Measurements from ENCODE around the gene TTC39C.
A peak's percentile ranks its signal among the peaks of the same experiment; 100 is the strongest.

The TTC39C gene

DNA sequence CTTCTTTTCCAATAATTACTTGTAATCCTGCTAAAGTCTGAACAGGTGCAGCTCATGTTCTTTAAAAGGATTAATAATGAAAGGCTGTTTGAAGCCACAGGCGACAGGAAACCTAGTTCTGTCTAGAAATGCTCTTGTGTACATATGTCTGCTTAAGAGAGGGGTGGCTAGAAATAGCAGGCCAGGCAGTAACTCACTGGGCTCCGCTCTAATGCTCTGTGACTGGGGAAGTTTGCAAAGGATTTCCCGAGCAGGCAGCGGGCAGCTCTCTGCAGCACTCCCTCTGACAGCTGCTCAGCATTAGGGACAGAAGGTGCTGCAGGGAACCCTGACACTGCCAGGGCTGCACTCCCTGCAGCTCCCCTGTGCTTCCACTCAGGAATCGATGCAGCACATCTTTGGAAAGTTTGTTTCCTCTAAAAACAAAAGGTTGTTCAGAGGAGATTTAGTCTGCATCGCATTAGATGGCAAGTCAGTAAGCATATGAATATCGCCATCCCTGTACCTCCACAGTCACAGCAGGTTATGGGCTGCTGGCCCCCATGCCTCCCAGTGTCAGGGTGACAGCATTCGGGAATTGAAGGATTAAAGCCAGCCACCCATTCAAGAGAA is 33.1 kb upstream of the TTC39C start:
- TF ChIP-seq, protein P1, sequence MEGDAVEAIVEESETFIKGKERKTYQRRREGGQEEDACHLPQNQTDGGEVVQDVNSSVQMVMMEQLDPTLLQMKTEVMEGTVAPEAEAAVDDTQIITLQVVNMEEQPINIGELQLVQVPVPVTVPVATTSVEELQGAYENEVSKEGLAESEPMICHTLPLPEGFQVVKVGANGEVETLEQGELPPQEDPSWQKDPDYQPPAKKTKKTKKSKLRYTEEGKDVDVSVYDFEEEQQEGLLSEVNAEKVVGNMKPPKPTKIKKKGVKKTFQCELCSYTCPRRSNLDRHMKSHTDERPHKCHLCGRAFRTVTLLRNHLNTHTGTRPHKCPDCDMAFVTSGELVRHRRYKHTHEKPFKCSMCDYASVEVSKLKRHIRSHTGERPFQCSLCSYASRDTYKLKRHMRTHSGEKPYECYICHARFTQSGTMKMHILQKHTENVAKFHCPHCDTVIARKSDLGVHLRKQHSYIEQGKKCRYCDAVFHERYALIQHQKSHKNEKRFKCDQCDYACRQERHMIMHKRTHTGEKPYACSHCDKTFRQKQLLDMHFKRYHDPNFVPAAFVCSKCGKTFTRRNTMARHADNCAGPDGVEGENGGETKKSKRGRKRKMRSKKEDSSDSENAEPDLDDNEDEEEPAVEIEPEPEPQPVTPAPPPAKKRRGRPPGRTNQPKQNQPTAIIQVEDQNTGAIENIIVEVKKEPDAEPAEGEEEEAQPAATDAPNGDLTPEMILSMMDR (IDR thresholded peaks at IDR 0.05; ENCODE audit: insufficient read depth, missing control alignments), result no peak
- FAIRE-seq, result peak; percentile 99
- peak; percentile 53 for DNase-seq (ENCODE audit: insufficient read length, low spot score)

DNA sequence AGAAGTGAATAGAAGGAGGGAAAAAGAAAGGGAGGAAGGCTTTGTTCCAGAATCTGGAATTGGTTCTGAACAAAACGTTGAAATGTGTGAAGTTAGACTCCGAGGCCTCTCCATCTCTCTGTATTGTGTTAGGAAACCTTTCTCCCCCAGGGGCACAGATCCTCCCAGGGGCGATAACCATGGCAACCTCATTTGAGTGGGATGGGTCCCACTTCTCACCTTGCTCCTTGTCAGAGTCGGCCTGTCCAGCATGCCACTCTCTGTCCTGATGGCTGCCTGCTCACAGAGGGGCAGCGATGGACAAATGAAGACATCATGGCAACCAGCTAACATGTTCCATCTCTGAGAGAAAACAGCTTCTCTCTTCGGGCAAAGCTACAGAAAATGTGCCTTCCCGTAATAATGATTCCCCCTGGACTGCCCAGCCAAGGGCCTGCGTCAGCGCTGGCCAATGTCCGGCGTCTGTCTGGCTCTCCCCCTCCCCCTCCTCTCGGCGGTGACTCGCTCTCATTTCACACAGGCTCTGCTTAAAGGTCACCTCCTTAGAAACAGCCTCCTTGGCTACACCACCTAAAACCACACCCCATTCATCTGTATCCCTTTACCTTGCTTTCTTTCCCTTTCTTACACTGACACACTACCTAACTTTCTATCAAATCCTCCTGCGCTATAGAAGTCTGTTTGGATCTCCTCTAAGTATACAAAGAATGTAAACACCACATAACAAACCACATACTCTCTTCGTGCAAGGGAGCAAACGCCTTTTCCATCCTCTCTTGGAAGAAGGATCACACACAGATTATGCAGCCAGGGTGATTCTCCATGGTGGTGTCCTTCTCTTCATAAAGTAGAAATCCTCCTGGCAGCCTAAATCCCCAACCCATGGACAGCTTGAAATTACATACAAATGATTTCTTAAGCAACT is 32.1 kb upstream of the TTC39C start:
- no peak for DNase-seq (ENCODE audit: insufficient read length, low spot score)
- TF ChIP-seq, protein P1 (IDR thresholded peaks at IDR 0.05; ENCODE audit: insufficient read depth, missing control alignments), result no peak
- FAIRE-seq, result peak; percentile 96

DNA sequence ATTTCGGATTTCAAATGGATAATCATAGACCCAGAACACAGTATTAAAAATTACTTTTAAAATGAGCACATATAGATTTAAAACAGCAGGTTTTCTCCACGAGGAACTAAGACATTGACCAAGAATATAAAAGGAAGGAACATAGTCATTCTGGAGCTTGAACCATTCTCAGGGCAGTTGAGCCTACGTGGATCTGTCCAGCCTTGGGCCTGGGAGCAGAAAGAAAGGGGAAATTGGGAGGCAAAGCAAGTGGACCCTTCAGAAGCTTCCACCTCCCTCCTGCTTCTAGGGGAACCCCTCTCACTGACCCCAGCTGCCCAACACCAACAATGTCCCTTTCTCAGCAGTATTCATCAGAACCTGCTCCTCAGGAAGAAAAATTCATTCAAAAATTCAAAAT is 31.4 kb upstream of the TTC39C start:
- DNase-seq (ENCODE audit: insufficient read length, low spot score) (no peak), FAIRE-seq (peak; percentile 35)
- TF ChIP-seq, protein P1 (IDR thresholded peaks at IDR 0.05; ENCODE audit: insufficient read depth, missing control alignments), result no peak

DNA sequence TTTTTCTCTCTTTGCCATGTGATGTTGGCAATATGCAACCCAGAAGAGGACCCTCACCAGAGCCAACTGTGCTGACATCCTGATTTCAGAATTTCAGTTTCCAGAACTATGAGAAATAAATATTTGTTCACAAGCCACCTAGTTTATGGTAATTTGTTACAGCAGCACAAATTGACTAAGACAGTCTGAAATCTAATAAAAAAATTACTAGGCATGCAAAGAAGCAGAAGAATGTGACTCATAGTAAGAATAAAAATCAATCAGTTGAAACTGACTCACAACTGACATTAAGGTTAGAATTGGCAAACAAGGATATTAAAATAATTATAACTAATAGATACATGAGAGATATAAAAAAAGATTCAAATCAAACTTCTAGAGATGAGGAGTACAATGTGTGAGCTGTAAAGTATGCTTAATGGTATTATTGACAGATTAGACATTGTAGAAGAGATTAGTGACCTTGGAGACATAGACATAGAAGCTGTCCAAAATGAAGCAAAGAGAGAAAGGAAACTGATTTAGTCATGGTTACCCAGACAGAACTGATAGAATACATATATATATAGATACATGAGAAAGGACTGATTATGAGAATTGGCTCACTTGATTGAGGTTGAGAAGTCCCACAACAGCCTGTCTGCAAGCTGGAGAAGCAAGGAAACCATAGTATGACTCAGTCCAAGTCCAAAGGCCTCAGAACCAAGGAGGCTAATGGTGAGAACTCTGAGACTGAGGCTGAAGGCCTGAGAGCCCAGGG is 27.8 kb upstream of the TTC39C start:
- TF ChIP-seq, protein P1 (IDR thresholded peaks at IDR 0.05; ENCODE audit: insufficient read depth, missing control alignments), result no peak
- FAIRE-seq, result peak; percentile 69
- no peak for DNase-seq (ENCODE audit: insufficient read length, low spot score)

DNA sequence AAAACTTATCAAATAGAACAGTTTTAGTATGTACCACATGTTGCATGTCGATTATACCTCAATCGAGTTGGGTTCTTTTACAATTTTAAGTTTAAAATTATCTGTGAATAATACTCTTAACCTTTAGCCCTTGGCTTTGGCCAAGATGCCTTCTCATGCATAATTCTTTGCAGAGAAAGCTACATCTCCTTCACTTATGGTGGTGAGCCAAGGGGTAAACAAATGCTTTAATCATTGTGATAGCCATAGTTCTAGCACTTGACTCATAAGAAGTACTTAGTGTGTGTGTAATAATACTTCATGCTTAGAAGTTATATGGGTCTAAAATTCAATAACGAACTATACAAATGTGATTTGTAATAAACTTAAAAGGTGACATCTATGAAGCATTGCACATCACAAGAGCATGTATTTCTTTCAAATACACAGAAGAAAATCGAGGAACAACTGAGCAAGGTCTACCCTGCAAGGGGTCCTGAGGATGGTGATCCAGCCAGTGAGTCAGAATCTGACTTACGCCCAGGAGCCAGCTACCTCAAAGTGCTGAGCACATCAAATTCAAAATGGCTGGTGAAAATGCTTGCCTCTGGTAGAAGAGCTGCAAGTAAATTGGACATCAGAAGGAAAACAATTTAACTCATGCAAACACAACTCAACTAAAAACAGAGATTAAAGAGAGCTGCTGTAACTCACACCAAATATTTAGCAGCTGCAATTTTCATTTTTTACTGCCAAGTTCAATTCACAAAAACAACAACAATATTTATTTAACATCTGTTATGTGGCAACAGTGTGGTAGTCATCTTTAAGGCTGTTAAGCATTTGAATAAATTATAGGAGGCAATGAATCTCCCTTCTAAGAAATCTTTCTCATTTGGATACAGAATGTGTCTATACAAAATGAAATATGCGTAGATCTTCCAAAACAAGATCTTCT is 23.8 kb upstream of the TTC39C start:
- FAIRE-seq (peak; percentile 77), DNase-seq (ENCODE audit: insufficient read length, low spot score) (no peak)
- TF ChIP-seq, protein P1 (IDR thresholded peaks at IDR 0.05; ENCODE audit: insufficient read depth, missing control alignments), result no peak
